ENCODE data around the gene OR10AD1.

DNA sequence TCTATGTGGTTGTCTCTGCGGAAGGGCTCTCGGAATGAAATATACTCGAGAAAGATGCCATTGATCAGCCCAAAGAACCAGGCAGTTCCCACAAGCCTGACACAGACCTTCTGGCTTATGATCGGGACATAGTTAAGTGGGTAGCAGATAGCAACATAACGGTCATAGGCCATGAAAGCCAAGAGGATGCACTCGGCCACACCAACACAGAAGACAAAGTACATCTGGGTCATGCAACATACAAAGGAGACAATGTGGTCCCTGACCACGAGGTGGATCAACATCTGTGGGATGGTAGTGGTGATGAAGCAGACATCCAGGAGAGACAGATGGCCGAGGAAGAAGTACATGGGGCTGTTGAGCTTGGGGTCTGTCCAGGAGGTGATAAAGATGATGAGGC is 326 bp downstream of the OR10AD1 start:
- TF ChIP-seq, protein P1, sequence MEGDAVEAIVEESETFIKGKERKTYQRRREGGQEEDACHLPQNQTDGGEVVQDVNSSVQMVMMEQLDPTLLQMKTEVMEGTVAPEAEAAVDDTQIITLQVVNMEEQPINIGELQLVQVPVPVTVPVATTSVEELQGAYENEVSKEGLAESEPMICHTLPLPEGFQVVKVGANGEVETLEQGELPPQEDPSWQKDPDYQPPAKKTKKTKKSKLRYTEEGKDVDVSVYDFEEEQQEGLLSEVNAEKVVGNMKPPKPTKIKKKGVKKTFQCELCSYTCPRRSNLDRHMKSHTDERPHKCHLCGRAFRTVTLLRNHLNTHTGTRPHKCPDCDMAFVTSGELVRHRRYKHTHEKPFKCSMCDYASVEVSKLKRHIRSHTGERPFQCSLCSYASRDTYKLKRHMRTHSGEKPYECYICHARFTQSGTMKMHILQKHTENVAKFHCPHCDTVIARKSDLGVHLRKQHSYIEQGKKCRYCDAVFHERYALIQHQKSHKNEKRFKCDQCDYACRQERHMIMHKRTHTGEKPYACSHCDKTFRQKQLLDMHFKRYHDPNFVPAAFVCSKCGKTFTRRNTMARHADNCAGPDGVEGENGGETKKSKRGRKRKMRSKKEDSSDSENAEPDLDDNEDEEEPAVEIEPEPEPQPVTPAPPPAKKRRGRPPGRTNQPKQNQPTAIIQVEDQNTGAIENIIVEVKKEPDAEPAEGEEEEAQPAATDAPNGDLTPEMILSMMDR (IDR thresholded peaks at IDR 0.05; ENCODE audit: low read depth, low read length, poor library complexity, severe bottlenecking): no peak
- TF ChIP-seq EZH2phosphoT487 (IDR thresholded peaks at IDR 0.05; ENCODE audit: borderline replicate concordance, low read length): no peak
